Measurements from ENCODE around the gene IL17REL. TPM values are rescaled to one million over a fixed set of nuclear protein-coding genes. Genes with fewer than 3 reads are reported as not detected.

Gene IL17REL
- not detected for total RNA-seq
- total RNA-seq: 0 reads per million in 2 donors

DNA sequence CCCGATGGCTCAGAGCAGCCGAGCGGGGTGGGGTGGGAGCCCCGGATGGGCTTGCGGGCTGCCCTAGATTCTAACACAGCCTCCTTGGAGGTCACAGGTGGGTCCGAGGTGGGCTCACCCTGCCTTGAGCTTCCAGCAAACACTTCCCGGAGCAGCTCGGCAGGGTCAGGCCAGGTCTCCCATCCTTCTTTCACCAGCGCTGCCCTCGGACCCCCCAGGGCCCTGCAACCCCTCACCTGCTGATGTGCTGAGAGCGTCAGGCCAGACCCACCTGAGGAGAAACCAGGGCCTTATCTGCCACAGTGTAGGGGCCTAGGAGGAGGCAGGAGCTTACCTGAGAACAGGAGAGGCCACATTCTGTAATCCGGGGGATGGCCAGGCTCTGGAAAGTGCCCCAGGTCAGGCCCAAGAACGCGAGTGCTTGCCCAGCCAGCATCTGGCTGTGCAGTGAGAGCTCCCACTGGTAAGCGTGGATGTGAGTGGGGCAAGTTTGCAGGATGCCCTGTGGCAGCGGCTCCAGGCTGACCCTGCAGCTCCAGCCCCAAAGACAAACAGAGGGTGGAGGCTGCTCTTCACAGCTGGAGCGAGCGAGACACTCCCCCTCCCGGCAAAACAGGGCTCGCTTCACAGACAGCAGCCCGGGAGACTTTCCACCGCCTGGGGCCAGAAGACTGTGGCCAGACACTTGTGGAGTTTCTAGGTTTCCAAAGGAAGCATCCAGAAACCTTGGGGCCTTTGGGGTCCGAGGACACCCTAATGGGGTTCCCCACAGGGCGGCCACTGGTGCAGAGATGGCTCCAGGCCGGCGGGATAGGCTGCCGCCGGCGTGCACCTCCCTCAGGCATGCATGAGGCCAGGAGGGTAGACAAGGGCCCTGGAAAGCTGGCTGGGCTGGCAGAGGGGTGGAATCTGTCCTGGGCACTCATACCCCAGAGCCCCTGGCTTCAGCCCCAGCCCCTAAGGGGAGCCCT is at the start of gene IL17REL:
TSS of gene IL17REL (minus strand) at position 555 of the 971 bp plus-strand sequence. CDS start at position 436, 119 bp downstream.
- Mint-ChIP-seq H3K4me1 (peaks cover 9% of the 10 kb centered on the region), H3K27me3 (peaks cover 33% of the 10 kb centered on the region), H3K4me3 (peak within 1 kb of the TSS; percentile 80), H3K36me3 (ENCODE audit: low read depth) (peaks cover 2% of the 10 kb centered on the region), H3K27ac (peak within 1 kb of the TSS; percentile 71)
- no peaks in the 10 kb centered on the region for H3K9me3 ChIP-seq (ENCODE audit: control insufficient read depth, low read length, poor library complexity, severe bottlenecking)
- DNase-seq (no peak), ATAC-seq (no peak)

DNA sequence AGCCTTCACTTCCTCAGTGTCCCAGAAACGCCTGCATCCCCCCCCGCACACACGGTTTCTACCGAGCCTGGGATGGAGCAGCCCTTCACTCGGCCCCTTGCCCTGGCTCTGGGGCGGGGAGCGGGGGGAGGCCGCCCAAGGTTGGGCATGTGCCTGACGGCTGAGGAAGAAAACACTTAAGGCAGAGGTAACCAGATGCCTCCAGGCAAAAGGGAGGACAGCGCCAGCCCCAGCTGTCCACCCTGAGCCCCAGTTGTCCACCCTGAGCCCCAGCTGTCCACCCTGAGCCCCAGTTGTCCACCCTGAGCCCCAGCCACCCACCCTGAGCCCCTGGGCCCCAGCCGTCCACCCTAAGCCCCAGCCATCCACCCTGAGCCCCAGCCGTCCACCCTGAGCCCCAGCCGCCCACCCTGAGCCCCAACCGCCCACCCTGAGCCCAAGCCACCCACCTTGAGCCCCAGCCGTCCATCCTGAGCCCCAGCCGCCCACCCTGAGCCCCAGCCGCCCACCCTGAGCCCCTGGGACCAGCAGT is 49.3 kb upstream of the IL17REL start:
- no peaks in the 10 kb centered on the region for H3K36me3 Mint-ChIP-seq (ENCODE audit: low read depth)
- ATAC-seq (no peak), DNase-seq (no peak)
- H3K9me3 ChIP-seq (ENCODE audit: control insufficient read depth, low read length, poor library complexity, severe bottlenecking): no peaks in the 10 kb centered on the region
- no peak overlapping the region for H3K27ac Mint-ChIP-seq
- H3K4me1 Mint-ChIP-seq: peaks cover 3% of the 10 kb centered on the region
- peaks cover 19% of the 10 kb centered on the region for H3K27me3 Mint-ChIP-seq
- no peak overlapping the region for H3K4me3 Mint-ChIP-seq

DNA sequence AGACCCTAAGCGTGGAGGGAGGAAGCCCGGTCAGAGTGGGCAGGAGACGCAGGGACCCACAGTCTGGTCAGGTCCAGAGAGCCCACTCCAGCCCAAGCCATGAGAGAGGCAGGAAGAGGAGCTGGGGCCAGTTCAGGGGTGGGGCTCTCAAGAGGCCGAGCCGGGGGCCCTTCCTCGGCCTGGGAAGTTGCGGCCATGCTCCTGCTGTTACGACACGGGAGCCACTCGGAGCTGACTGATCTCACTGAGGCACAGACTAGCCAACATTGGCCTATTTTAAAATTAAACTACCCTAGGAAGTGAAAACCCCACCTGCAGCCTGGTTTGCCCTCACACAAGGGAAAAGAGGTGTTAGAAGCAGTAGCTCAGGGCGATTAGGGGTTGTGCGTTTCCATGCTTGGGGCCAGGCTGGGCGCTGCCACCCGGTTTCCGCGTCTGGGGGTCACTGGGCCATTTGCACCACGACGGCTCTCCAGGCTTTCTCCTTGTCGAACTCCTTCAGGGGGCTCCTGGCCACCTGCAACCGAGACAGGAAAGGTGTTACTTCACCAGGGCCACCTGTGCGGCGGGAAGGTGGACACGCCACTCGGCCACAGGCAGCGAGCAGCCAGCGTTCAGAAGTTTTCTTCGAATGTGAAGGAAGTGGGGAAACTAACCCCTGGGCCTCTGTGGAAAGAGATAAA is 48.7 kb upstream of the IL17REL start:
- Mint-ChIP-seq H3K36me3 (ENCODE audit: low read depth) (no peaks in the 10 kb centered on the region), H3K4me3 (no peak overlapping the region), H3K27ac (no peak overlapping the region), H3K27me3 (peaks cover 19% of the 10 kb centered on the region), H3K4me1 (peaks cover 3% of the 10 kb centered on the region)
- no peak for ATAC-seq
- no peaks in the 10 kb centered on the region for H3K9me3 ChIP-seq (ENCODE audit: control insufficient read depth, low read length, poor library complexity, severe bottlenecking)
- no peak for DNase-seq

DNA sequence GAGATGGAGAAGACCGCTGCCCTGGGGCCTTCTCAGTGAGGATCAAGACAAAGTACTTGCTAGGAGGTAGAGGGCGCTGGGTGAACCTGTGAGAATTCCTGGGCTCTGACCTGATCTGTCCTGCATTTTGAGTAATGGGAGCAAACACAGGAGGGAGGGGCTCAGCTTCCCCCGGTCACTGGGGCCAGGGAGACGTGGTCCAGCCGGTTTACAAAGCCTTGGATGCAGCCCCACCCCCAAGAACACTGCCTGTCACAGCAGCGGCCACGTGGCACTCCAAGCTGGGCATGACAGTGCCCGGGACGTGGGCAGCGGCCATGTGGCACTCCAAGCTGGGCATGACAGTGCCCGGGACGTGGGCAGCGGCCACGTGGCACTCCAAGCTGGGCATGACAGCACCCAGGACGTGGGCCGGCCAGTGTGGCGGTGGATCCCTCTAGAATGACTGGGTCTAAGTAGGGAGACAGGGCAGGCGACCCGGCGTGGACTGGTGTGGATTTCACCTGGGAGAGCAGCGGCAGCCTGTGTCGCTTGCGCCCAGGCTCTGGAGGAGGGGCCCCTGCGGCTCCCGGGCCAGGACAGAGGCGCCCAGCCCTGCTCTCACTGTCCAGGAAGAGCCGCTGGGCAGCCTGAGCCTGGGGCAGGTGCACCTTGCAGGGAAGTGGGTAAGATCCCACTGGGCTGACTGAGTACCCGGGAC is 48.0 kb upstream of the IL17REL start:
- ATAC-seq: no peak
- Mint-ChIP-seq H3K27ac (no peak overlapping the region), H3K4me3 (no peak overlapping the region), H3K36me3 (ENCODE audit: low read depth) (no peaks in the 10 kb centered on the region), H3K4me1 (peaks cover 3% of the 10 kb centered on the region), H3K27me3 (peaks cover 21% of the 10 kb centered on the region)
- no peak for DNase-seq
- no peaks in the 10 kb centered on the region for H3K9me3 ChIP-seq (ENCODE audit: control insufficient read depth, low read length, poor library complexity, severe bottlenecking)

DNA sequence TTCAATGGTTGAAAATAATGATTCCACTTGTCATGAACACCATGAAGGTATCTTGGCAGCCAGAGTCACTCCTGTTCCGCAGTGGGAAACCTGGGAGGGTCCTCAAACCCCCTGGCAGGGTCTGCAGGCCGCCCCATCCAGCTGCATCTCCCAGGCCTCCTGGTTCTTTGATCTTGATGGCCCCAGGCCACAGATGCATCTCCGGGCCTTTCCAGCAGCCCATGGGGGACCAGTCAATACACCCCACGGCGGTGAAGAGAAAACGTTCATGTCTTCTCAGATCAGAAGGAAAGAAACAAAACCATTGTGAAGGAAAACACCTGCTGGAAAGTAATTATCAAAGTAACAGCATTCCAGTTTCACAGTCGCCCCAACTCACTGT is 47.3 kb upstream of the IL17REL start:
- H3K27me3 Mint-ChIP-seq: peaks cover 28% of the 10 kb centered on the region
- H3K27ac Mint-ChIP-seq: no peak overlapping the region
- peaks cover 3% of the 10 kb centered on the region for H3K4me1 Mint-ChIP-seq
- H3K36me3 Mint-ChIP-seq (ENCODE audit: low read depth): no peaks in the 10 kb centered on the region
- H3K4me3 Mint-ChIP-seq: no peak overlapping the region
- ATAC-seq: no peak
- DNase-seq: no peak
- no peaks in the 10 kb centered on the region for H3K9me3 ChIP-seq (ENCODE audit: control insufficient read depth, low read length, poor library complexity, severe bottlenecking)

DNA sequence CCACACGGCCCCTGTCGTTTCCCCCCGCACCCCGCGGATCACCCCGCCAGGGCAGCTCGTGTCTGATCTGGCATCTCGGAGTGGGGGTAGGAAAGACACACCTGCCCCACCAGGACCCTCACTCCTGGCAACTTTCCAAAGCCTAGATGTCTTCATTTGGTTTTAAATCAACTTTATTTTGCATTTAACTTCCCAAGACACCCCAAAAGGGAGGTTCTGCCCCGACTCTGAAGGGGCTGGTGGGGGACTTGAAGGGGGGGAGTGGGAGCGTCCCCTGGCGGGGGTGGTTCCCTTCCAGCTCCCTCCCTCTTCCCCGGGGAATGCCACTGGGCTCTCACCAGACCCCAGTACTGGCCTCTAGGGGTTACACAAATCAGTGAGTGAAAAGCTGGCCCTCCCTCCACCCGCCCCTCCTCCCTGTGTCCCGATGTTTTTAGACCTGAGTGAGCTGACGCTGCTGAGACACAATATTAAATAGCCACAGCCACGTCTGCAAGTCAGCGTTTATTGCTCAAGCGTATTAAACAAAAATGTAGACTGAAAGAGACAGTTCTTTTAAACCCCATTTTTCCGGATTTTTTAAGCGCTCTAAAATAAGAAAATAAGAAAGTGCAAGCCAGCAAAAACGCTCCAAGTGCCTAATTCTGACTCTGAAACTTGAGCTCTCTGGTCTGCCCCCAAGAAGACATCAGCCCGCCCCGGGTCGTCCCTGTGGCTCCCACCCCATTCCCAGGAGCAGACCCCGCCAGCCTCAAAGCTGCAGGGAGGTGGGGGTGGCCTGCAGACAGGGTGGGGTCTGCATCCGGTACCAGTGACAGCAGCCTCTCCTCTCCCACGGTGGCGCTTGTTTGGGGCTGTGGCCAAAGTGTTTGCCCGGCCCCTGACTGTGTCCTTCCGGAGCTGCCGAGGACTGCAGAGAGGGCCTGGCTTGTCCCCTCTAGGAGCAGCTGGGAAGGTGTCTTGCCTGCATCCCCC is 46.6 kb upstream of the IL17REL start:
- Mint-ChIP-seq H3K36me3 (ENCODE audit: low read depth) (no peaks in the 10 kb centered on the region), H3K4me3 (no peak overlapping the region), H3K4me1 (peaks cover 3% of the 10 kb centered on the region), H3K27ac (no peak overlapping the region), H3K27me3 (peaks cover 34% of the 10 kb centered on the region)
- DNase-seq (no peak), ATAC-seq (no peak)
- H3K9me3 ChIP-seq (ENCODE audit: control insufficient read depth, low read length, poor library complexity, severe bottlenecking): no peaks in the 10 kb centered on the region

DNA sequence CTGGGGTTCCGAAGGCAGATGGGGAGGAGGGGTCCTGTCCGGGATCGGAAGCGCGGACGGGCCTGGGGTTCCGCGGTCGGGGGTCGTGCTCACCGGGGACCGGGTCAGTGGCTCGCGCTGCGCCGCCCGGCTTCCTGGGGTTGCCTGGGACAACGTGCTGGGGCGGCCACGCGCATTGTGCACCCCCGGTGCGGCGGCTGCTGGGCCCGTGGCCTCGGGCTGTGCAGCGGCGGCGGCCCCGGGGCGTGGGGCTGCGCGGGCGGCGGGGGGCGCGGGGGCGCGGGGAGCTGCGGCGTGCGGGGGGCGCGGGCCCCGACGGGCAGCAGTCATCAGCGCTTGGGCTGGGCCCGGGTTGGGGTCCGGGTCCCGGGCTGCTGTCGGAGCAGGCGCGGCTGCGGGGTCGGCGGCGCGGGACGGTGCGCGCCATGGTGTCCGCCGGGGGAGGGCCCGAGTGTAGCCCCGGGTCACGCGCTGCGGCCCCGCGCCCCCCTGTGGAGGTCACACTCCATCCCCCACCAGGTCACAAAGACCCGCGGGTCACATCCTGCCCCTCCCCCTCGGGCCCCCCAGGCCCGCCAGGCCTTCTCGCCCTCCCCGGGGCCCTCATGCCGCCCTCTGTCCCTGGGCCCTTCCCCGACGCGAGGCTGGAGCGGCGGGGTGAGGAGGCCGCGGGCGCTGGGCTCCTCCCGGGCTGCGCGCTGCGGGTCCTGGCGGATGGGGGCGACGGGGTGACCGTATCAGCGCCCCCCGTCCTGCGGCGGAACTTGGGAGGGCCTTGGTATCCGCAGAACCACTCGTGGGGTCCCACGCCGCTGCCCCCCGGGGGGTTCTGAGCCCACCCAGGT is 45.7 kb upstream of the IL17REL start, which contains the start of gene TTLL8:
TSS of gene TTLL8 (minus strand) at position 238 of the 845 bp plus-strand sequence.
- no peaks in the 10 kb centered on the region for H3K36me3 Mint-ChIP-seq (ENCODE audit: low read depth)
- H3K4me1 Mint-ChIP-seq: peaks cover 3% of the 10 kb centered on the region
- DNase-seq (no peak), ATAC-seq (no peak)
- peaks cover 40% of the 10 kb centered on the region for H3K27me3 Mint-ChIP-seq
- peak within 1 kb of the TSS; percentile 41 for H3K4me3 Mint-ChIP-seq
- H3K9me3 ChIP-seq (ENCODE audit: control insufficient read depth, low read length, poor library complexity, severe bottlenecking): no peaks in the 10 kb centered on the region
- no peak within 1 kb of the TSS for H3K27ac Mint-ChIP-seq

DNA sequence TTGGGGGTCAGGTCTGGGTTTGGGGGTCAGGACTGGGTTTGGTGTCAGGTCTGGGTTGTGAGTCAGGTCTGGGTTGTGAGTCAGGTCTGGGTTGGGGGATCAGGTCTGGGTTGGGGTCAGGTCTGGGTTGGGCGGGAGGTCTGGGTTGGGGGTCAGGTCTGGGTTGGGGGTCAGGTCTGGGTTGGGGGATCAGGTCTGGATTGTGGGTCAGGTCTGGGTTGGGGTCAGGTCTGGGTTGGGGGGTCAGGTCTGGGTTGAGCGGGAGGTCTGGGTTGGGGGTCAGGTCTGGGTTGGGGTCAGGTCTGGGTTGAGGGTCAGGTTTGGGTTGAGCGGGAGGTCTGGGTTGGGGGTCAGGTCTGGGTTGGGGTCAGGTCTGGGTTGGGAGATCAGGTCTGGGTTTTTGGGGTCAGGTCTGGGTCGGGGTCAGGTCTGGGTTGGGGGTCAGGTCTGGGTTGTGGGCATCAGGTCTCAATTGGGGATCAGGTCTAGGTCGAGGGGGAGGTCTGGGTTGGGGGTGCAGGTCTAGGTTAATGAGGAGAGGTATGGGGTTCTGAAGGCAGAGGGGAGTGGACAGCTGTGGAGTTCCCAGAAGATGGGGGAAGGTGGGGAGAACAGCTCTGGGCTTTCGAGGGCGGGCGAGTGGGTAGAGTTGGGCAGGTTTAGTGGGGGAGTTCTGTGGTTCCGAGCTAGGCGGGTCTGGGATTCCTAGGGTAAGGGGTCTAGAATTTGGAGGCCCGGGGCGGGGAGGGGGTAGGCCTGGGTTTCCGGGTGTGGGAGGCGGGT is 44.9 kb upstream of the IL17REL start:
- no peaks in the 10 kb centered on the region for H3K36me3 Mint-ChIP-seq (ENCODE audit: low read depth)
- H3K9me3 ChIP-seq (ENCODE audit: control insufficient read depth, low read length, poor library complexity, severe bottlenecking): no peaks in the 10 kb centered on the region
- peaks cover 40% of the 10 kb centered on the region for H3K27me3 Mint-ChIP-seq
- DNase-seq (no peak), ATAC-seq (no peak)
- H3K27ac Mint-ChIP-seq: no peak overlapping the region
- peak overlapping the region; percentile 41 for H3K4me3 Mint-ChIP-seq
- peaks cover 3% of the 10 kb centered on the region for H3K4me1 Mint-ChIP-seq

DNA sequence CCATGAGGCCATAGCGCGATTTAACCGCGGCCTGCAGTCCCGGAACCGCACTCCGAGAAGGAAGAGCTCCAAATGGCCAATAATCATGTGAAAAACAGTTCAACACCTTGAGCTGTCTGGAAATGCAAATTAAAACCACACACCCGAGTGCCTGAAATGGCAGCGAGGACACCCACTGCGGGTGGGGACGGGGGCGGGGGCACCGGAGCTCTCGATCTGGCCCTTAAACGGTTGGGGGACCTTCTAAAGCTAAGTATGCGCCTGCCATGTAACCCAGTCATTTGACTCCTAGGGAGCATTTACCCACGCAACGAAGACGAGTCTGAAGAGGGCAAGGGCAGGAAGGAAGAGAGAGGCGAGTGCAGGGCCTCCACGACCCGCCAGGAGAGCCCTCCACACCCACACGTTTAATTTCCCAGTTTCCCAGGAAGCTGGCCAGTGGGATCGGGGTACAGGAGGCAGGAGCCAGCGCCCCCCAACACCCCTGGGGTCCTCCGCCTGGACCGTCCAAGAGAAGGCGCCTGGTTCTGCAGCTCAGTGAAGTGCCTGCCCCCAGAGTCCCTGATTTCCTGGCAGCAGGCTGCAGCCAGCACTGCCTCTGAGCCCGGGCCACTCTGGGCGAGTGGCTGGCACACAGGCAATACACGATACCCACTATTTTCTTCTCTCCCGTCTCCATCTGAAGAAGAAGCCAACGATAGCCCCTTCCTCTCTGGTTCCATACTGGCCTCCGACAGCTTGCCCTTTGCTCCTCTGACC is 43.8 kb upstream of the IL17REL start:
- H3K27ac Mint-ChIP-seq: no peak overlapping the region

DNA sequence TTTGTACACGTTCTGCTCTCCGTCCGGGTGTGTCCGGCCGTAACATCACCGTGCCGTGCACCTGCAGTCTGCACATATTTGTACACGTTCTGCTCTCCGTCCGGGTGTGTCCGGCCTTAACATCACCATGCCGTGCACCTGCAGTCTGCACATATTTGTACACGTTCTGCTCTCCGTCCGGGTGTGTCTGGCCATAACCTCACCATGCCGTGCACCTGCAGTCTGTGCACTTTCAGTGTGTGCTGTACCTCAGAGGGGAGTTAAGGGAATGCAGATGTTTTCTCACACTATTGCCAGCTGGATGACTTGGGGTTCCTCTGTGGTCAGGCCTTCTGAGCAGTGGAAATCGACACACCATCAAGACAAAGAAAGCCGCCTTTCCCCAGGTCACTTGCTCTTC is 41.3 kb upstream of the IL17REL start:
- Mint-ChIP-seq H3K27ac (no peak overlapping the region), H3K4me3 (no peak overlapping the region), H3K27me3 (peaks cover 38% of the 10 kb centered on the region), H3K36me3 (ENCODE audit: low read depth) (no peaks in the 10 kb centered on the region), H3K4me1 (peaks cover 3% of the 10 kb centered on the region)
- ATAC-seq: no peak
- no peaks in the 10 kb centered on the region for H3K9me3 ChIP-seq (ENCODE audit: control insufficient read depth, low read length, poor library complexity, severe bottlenecking)
- DNase-seq: no peak

More for the DNA sequence above, 43.8 kb upstream of the IL17REL start:
- Mint-ChIP-seq H3K36me3 (ENCODE audit: low read depth) (no peaks in the 10 kb centered on the region), H3K4me1 (peaks cover 3% of the 10 kb centered on the region), H3K27me3 (peaks cover 48% of the 10 kb centered on the region), H3K4me3 (no peak overlapping the region)
- DNase-seq (no peak), ATAC-seq (no peak)
- no peaks in the 10 kb centered on the region for H3K9me3 ChIP-seq (ENCODE audit: control insufficient read depth, low read length, poor library complexity, severe bottlenecking)

Data from T-helper 17 cell (primary cell).